IMR-90 (cell line): ENCODE results near the gene TMEM63C.

ENCODE experiments used
- CEBPB ChIP-seq: IDR thresholded peaks from 2 replicates; pipeline ENCODE4 v1.6.1; 2012; ENCODE audit warnings: low read depth, low read length, improper control_type of control experiment
- CTCF ChIP-seq: conservative IDR thresholded peaks from 2 replicates; pipeline ENCODE4 v1.5.1; 2012; ENCODE audit warnings: mild to moderate bottlenecking, low read depth, low read length, improper control_type of control experiment
- ELK1 ChIP-seq: fragments of 150-350 bp; IDR thresholded peaks from 2 replicates; pipeline ENCODE4 v1.6.1; 2016; ENCODE audit warnings: low read depth, mild to moderate bottlenecking, low read length, moderate library complexity, borderline replicate concordance
- FOS ChIP-seq: fragments of 150-350 bp; IDR thresholded peaks from 2 replicates; pipeline ENCODE4 v1.6.1; 2016; ENCODE audit warnings: low read depth, low read length
- POLR2A ChIP-seq: IDR thresholded peaks from 2 replicates; pipeline ENCODE4 v1.6.1; 2012; ENCODE audit warnings: mild to moderate bottlenecking, low read depth, low read length
- RAD21 ChIP-seq: IDR thresholded peaks from 2 replicates; pipeline ENCODE4 v1.6.1; 2012; ENCODE audit warnings: low read length, improper control_type of control experiment
- RCOR1 ChIP-seq: IDR thresholded peaks from 2 replicates; pipeline ENCODE4 v1.6.1; 2012; ENCODE audit warnings: mild to moderate bottlenecking, low read length, improper control_type of control experiment; ENCODE audit not compliant: insufficient replicate concordance
- RFX5 ChIP-seq: IDR thresholded peaks from 2 replicates; pipeline ENCODE4 v1.8.0; 2012; ENCODE audit warnings: low read depth, mild to moderate bottlenecking, low read length, moderate library complexity
- USF2 ChIP-seq: fragments of 150-350 bp; IDR thresholded peaks from 2 replicates; pipeline ENCODE4 v1.6.1; 2017; ENCODE audit warnings: mild to moderate bottlenecking, antibody characterized with exemption, low read length, low read depth

- TF ChIP-seq POLR2A = no peak
- no peak for TF ChIP-seq FOS
- TF ChIP-seq CTCF = no peak
- TF ChIP-seq RCOR1 = no peak
- TF ChIP-seq USF2 = no peak
- no peak for TF ChIP-seq RAD21
- TF ChIP-seq CEBPB = no peak
- no peak for TF ChIP-seq ELK1
- TF ChIP-seq RFX5 = no peak
Measured at GRCh38 chr14:77296155-77296554, 114.6 kb downstream of the TMEM63C start.
